Measurements from ENCODE around the gene ATN1. TPM values are rescaled to one million over a fixed set of nuclear protein-coding genes. Genes with fewer than 3 reads are reported as not detected.

The ATN1 gene
- total RNA-seq, 1 experiment from 2014 or later, result 144 TPM

DNA sequence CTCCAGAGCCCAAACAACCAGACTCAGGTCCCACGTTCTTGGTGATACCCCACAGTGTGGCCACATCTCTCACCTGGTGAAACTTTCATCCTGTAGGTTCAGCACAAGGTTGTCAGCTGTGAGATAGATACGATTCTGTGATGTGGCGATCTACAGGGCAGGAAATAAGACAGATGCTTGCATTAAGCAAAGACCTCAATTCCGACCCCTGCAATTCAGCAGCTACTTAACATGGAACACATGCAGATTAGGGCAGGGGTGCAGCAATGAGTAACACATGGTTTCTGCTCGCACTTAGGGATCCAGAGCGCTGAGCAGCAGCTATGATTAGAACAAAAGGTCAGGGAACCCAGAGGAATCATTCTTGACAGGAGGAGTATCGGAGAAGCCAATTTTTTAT, 38.6 kb downstream of the ATN1 start:
- BruUV-seq (replicated peaks), result no TSS peak
- no peak for DNase-seq (ENCODE audit: low spot score)
- intact Hi-C loops (cut with micrococcal nuclease; ENCODE audit: unreplicated experiment), result loop anchor here (10.0 kb wide), 1 partner anchor 202 kb away; the partner anchor contains the start of gene PTMS
- H3K4me3 ChIP-seq (ENCODE audit: low read depth, low read length, poor library complexity, severe bottlenecking), result no peak overlapping the region
- H3K36me3 ChIP-seq (ENCODE audit: insufficient read depth, low read length, poor library complexity, severe bottlenecking), result peaks cover 49% of the 10 kb centered on the region
- no peaks in the 10 kb centered on the region for H3K9me3 ChIP-seq (ENCODE audit: low read depth, low read length, poor library complexity, severe bottlenecking)
- no peaks in the 10 kb centered on the region for H3K27me3 ChIP-seq (replicated peaks; ENCODE audit: insufficient read depth, low read depth, low read length, poor library complexity)
- POLR2A ChIA-PET (ENCODE audit: low non-redundant PET), result no interaction called here
- TF ChIP-seq, protein P1, sequence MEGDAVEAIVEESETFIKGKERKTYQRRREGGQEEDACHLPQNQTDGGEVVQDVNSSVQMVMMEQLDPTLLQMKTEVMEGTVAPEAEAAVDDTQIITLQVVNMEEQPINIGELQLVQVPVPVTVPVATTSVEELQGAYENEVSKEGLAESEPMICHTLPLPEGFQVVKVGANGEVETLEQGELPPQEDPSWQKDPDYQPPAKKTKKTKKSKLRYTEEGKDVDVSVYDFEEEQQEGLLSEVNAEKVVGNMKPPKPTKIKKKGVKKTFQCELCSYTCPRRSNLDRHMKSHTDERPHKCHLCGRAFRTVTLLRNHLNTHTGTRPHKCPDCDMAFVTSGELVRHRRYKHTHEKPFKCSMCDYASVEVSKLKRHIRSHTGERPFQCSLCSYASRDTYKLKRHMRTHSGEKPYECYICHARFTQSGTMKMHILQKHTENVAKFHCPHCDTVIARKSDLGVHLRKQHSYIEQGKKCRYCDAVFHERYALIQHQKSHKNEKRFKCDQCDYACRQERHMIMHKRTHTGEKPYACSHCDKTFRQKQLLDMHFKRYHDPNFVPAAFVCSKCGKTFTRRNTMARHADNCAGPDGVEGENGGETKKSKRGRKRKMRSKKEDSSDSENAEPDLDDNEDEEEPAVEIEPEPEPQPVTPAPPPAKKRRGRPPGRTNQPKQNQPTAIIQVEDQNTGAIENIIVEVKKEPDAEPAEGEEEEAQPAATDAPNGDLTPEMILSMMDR (conservative IDR thresholded peaks at IDR 0.05; ENCODE audit: low read depth, low read length), result no peak
- no peak for TF ChIP-seq EZH2 (IDR thresholded peaks at IDR 0.05; ENCODE audit: borderline replicate concordance, low read depth, low read length, poor library complexity, severe bottlenecking)
- peaks cover 52% of the 10 kb centered on the region for H3K4me1 ChIP-seq (ENCODE audit: insufficient read depth, low read length, poor library complexity, severe bottlenecking)
- peak overlapping the region; percentile 35 for H3K27ac ChIP-seq (ENCODE audit: low read depth, low read length, poor library complexity, severe bottlenecking)
- CTCF ChIA-PET, result interaction anchor here (0.9 kb wide), 1 partner anchor 22 kb away, joined by 3 read pairs; the partner anchor contains the start of genes C12orf57 and RNU7-1

GRCh38 chr12:6967651-6968100, 39.9 kb downstream of the ATN1 start:
- TF ChIP-seq EZH2 (IDR thresholded peaks at IDR 0.05; ENCODE audit: borderline replicate concordance, low read depth, low read length, poor library complexity, severe bottlenecking), result no peak
- TF ChIP-seq, protein P1 (conservative IDR thresholded peaks at IDR 0.05; ENCODE audit: low read depth, low read length), result no peak
- intact Hi-C loops (cut with micrococcal nuclease; ENCODE audit: unreplicated experiment), result loop anchor here (10.0 kb wide), 1 partner anchor 203 kb away; the partner anchor contains the start of gene PTMS
- ChIA-PET CTCF (no interaction called here), POLR2A (ENCODE audit: low non-redundant PET) (no interaction called here)
- Histone ChIP-seq H3K4me3 (ENCODE audit: low read depth, low read length, poor library complexity, severe bottlenecking) (no peak overlapping the region), H3K4me1 (ENCODE audit: insufficient read depth, low read length, poor library complexity, severe bottlenecking) (peaks cover 47% of the 10 kb centered on the region), H3K36me3 (ENCODE audit: insufficient read depth, low read length, poor library complexity, severe bottlenecking) (peaks cover 54% of the 10 kb centered on the region), H3K27me3 (replicated peaks; ENCODE audit: insufficient read depth, low read depth, low read length, poor library complexity) (no peaks in the 10 kb centered on the region), H3K27ac (ENCODE audit: low read depth, low read length, poor library complexity, severe bottlenecking) (peak overlapping the region; percentile 48), H3K9me3 (ENCODE audit: low read depth, low read length, poor library complexity, severe bottlenecking) (no peaks in the 10 kb centered on the region)
- BruUV-seq (replicated peaks), result no TSS peak
- DNase-seq (ENCODE audit: low spot score), result no peak

GRCh38 chr12:6968426-6968825, 40.7 kb downstream of the ATN1 start:
- H3K36me3 ChIP-seq (ENCODE audit: insufficient read depth, low read length, poor library complexity, severe bottlenecking), result peaks cover 57% of the 10 kb centered on the region
- no TSS peak for BruUV-seq (replicated peaks)
- ChIA-PET CTCF (interaction anchor here (0.6 kb wide), 1 partner anchor 350 kb away, joined by 3 read pairs; no protein-coding TSS in a partner anchor), POLR2A (ENCODE audit: low non-redundant PET) (no interaction called here)
- peak overlapping the region; percentile 92 for H3K27ac ChIP-seq (ENCODE audit: low read depth, low read length, poor library complexity, severe bottlenecking)
- intact Hi-C loops (cut with micrococcal nuclease; ENCODE audit: unreplicated experiment), result loop anchor here (10.0 kb wide), 1 partner anchor 204 kb away; the partner anchor contains the start of gene PTMS
- no peaks in the 10 kb centered on the region for H3K27me3 ChIP-seq (replicated peaks; ENCODE audit: insufficient read depth, low read depth, low read length, poor library complexity)
- H3K4me3 ChIP-seq (ENCODE audit: low read depth, low read length, poor library complexity, severe bottlenecking), result peak overlapping the region; percentile 72
- H3K4me1 ChIP-seq (ENCODE audit: insufficient read depth, low read length, poor library complexity, severe bottlenecking), result peaks cover 40% of the 10 kb centered on the region
- no peaks in the 10 kb centered on the region for H3K9me3 ChIP-seq (ENCODE audit: low read depth, low read length, poor library complexity, severe bottlenecking)
- no peak for TF ChIP-seq EZH2 (IDR thresholded peaks at IDR 0.05; ENCODE audit: borderline replicate concordance, low read depth, low read length, poor library complexity, severe bottlenecking)
- TF ChIP-seq, protein P1 (conservative IDR thresholded peaks at IDR 0.05; ENCODE audit: low read depth, low read length), result no peak
- no peak for DNase-seq (ENCODE audit: low spot score)

Measured in A673 (cell line).